ENCODE measurements around the gene MTAP.

The MTAP gene

GRCh38 chr9:21969951-21970799 is 167.7 kb downstream of the MTAP start:
- DNase-seq (ENCODE audit: low read depth), result no peak

GRCh38 chr9:21970800-21971640 is 168.6 kb downstream of the MTAP start:
- DNase-seq (ENCODE audit: low read depth), result no peak

GRCh38 chr9:21972361-21972760 is 169.9 kb downstream of the MTAP start:
- no peak for DNase-seq (ENCODE audit: low read depth)

- DNase-seq (ENCODE audit: low read depth), result no peak
Observed at GRCh38 chr9:21974343-21974721, 171.9 kb downstream of the MTAP start.

- no peak for DNase-seq (ENCODE audit: low read depth)
Observed at GRCh38 chr9:21974722-21975409, 172.4 kb downstream of the MTAP start.

- no peak for DNase-seq (ENCODE audit: low read depth)
Observed at GRCh38 chr9:21976334-21976875, 174.0 kb downstream of the MTAP start.

GRCh38 chr9:21982391-21982790 is 180.0 kb downstream of the MTAP start:
- no peak for DNase-seq (ENCODE audit: low read depth)

GRCh38 chr9:21982861-21983560 is 180.6 kb downstream of the MTAP start:
- no peak for DNase-seq (ENCODE audit: low read depth)

- DNase-seq (ENCODE audit: low read depth), result no peak
Observed at GRCh38 chr9:21983561-21983935, 181.1 kb downstream of the MTAP start.

GRCh38 chr9:21984101-21984500 is 181.7 kb downstream of the MTAP start:
- no peak for DNase-seq (ENCODE audit: low read depth)

GRCh38 chr9:21985964-21986667 is 183.7 kb downstream of the MTAP start:
- no peak for DNase-seq (ENCODE audit: low read depth)
